H9 (cell line): ENCODE measurements around the gene TBC1D1. TPM values are rescaled to one million over a fixed set of nuclear protein-coding genes. Genes with fewer than 3 reads are reported as not detected.

Experiments used
- DNase-seq: peaks from one replicate; pipeline ENCODE4 v3.0.0-alpha.2; 2017
- H2AFZ ChIP-seq: one replicate; pipeline ENCODE4 v1.6.1; 2013; ENCODE audit warnings: mild to moderate bottlenecking, low read length, control low read depth, moderate library complexity
- H2AK5ac ChIP-seq: 2 replicates; pipeline ENCODE4 v1.6.1; 2013; ENCODE audit warnings: low read length, control low read depth, mixed read lengths; ENCODE audit not compliant: insufficient read length
- H2BK120ac ChIP-seq: one replicate; pipeline ENCODE4 v1.6.1; 2013; ENCODE audit warnings: low read depth, mild to moderate bottlenecking, low read length, control low read depth, inconsistent platforms; ENCODE audit not compliant: poor library complexity, severe bottlenecking
- H2BK12ac ChIP-seq: 2 replicates; pipeline ENCODE4 v1.6.1; 2013; ENCODE audit warnings: low read length, control low read depth, mixed read lengths, low read depth; ENCODE audit not compliant: insufficient read length
- H2BK15ac ChIP-seq: 2 replicates; pipeline ENCODE4 v1.6.1; 2013; ENCODE audit warnings: low read depth, low read length, control low read depth
- H2BK20ac ChIP-seq: one replicate; pipeline ENCODE4 v1.6.1; 2013; ENCODE audit warnings: low read depth, mild to moderate bottlenecking, low read length, control low read depth, inconsistent platforms; ENCODE audit not compliant: poor library complexity, severe bottlenecking
- H2BK5ac ChIP-seq: 2 replicates; pipeline ENCODE4 v1.6.1; 2013; ENCODE audit warnings: low read length, control low read depth, mixed read lengths; ENCODE audit not compliant: insufficient read length
- H3K14ac ChIP-seq: 2 replicates; pipeline ENCODE4 v1.6.1; 2013; ENCODE audit warnings: low read length, control low read depth; ENCODE audit not compliant: insufficient read depth
- H3K18ac ChIP-seq: 2 replicates; pipeline ENCODE4 v1.6.1; 2013; ENCODE audit warnings: low read depth, mild to moderate bottlenecking, mixed read lengths, low read length, control low read depth; ENCODE audit not compliant: insufficient read length
- H3K23ac ChIP-seq: 2 replicates; pipeline ENCODE4 v1.6.1; 2013; ENCODE audit warnings: low read length, control low read depth, mixed read lengths, low read depth; ENCODE audit not compliant: insufficient read length
- H3K23me2 ChIP-seq: 2 replicates; pipeline ENCODE4 v1.6.1; 2013; ENCODE audit warnings: low read depth, mild to moderate bottlenecking, mixed read lengths, low read length, control low read depth; ENCODE audit not compliant: insufficient read length, poor library complexity, severe bottlenecking
- H3K27ac ChIP-seq: 2 replicates; pipeline ENCODE4 v1.5.1; 2013; ENCODE audit warnings: low read length, control low read depth, mixed read lengths, low read depth; ENCODE audit not compliant: insufficient read length
- H3K27me3 ChIP-seq: 2 replicates; pipeline ENCODE4 v1.6.1; 2013; ENCODE audit warnings: low read length, control low read depth, inconsistent platforms; ENCODE audit not compliant: insufficient read depth
- H3K4ac ChIP-seq: 2 replicates; pipeline ENCODE4 v1.6.1; 2013; ENCODE audit warnings: low read depth, mild to moderate bottlenecking, control low read depth, inconsistent platforms, low read length, moderate library complexity
- H3K4me1 ChIP-seq: 2 replicates; pipeline ENCODE4 v1.6.1; 2013; ENCODE audit warnings: low read length, control low read depth, inconsistent platforms; ENCODE audit not compliant: insufficient read depth
- H3K4me2 ChIP-seq: 2 replicates; pipeline ENCODE4 v1.6.1; 2013; ENCODE audit warnings: low read length, control low read depth, mixed read lengths; ENCODE audit not compliant: insufficient read length, insufficient read depth
- H3K56ac ChIP-seq: 2 replicates; pipeline ENCODE4 v1.6.1; 2013; ENCODE audit warnings: low read depth, mild to moderate bottlenecking, mixed read lengths, low read length, control low read depth; ENCODE audit not compliant: insufficient read length
- H3K79me1 ChIP-seq: 2 replicates; pipeline ENCODE4 v1.6.1; 2013; ENCODE audit warnings: low read depth, mild to moderate bottlenecking, moderate library complexity, low read length, control low read depth, inconsistent platforms; ENCODE audit not compliant: insufficient read depth, poor library complexity, severe bottlenecking
- H3K79me2 ChIP-seq: 2 replicates; pipeline ENCODE4 v1.6.1; 2013; ENCODE audit warnings: low read length, control low read depth, inconsistent platforms; ENCODE audit not compliant: insufficient read depth
- H3K9ac ChIP-seq: 2 replicates; pipeline ENCODE4 v1.6.1; 2013; ENCODE audit warnings: low read length, control low read depth, mixed read lengths; ENCODE audit not compliant: insufficient read length; ENCODE audit errors: extremely low read depth
- H3K9me3 ChIP-seq: one replicate; pipeline ENCODE4 v1.6.1; 2013; ENCODE audit warnings: low read depth, low read length, inconsistent platforms; ENCODE audit not compliant: control insufficient read depth
- H3T11ph ChIP-seq: one replicate; pipeline ENCODE4 v1.6.1; 2013; ENCODE audit warnings: mild to moderate bottlenecking, low read length, control low read depth, inconsistent platforms
- H4K20me1 ChIP-seq: one replicate; pipeline ENCODE4 v1.6.1; 2013; ENCODE audit not compliant: control insufficient read depth, insufficient read length, insufficient read depth
- H4K5ac ChIP-seq: 2 replicates; pipeline ENCODE4 v1.6.1; 2013; ENCODE audit warnings: low read depth, mild to moderate bottlenecking, mixed read lengths, low read length, control low read depth; ENCODE audit not compliant: insufficient read length
- H4K8ac ChIP-seq: replicated peaks from 2 replicates; pipeline ENCODE4 v1.6.1; 2013; ENCODE audit warnings: low read length, control low read depth, mixed read lengths, low read depth; ENCODE audit not compliant: insufficient read length
- H4K91ac ChIP-seq: 2 replicates; pipeline ENCODE4 v1.6.1; 2013; ENCODE audit warnings: low read depth, mild to moderate bottlenecking, moderate library complexity, mixed read lengths, low read length, control low read depth; ENCODE audit not compliant: insufficient read length
- H3K27ac Mint-ChIP-seq, 3 experiments: 2 replicates in 2 of 3; 3 replicates in 1 of 3; pipeline ENCODE4 v1.8.0; 2020 to 2021; ENCODE audit warnings: mixed read lengths in 3 of 3, mild to moderate bottlenecking in 1 of 3, moderate library complexity in 1 of 3
- H3K27me3 Mint-ChIP-seq: 2 replicates; pipeline ENCODE4 v1.8.0; 2021; ENCODE audit warnings: low read depth, mild to moderate bottlenecking, moderate library complexity, mixed read lengths
- H3K36me3 Mint-ChIP-seq, 3 experiments: 2 replicates in 2 of 3; 3 replicates in 1 of 3; pipeline ENCODE4 v1.8.0; 2020 to 2021; ENCODE audit warnings: low read depth in 3 of 3, mixed read lengths in 3 of 3; ENCODE audit not compliant: insufficient read depth in 1 of 3
- H3K4me1 Mint-ChIP-seq, 2 experiments: 2 replicates each; pipeline ENCODE4 v1.8.0; 2020; ENCODE audit warnings: mixed read lengths in 2 of 2
- H3K4me3 Mint-ChIP-seq, 2 experiments: 2 replicates in 1 of 2; 3 replicates in 1 of 2; pipeline ENCODE4 v1.8.0; 2020 to 2021; ENCODE audit warnings: mild to moderate bottlenecking in 2 of 2, mixed read lengths in 2 of 2, moderate library complexity in 1 of 2
- H3K9me3 Mint-ChIP-seq, 2 experiments: 2 replicates in 1 of 2; 3 replicates in 1 of 2; pipeline ENCODE4 v1.8.0; 2020; ENCODE audit warnings: mild to moderate bottlenecking in 2 of 2, mixed read lengths in 2 of 2, moderate library complexity in 1 of 2
- WGBS: extraction: QIAGEN DNeasy Blood & Tissue Kit; methylation state at CpG from one replicate; pipeline ENCODE4 v1.1.7; 2013; ENCODE audit warnings: missing lambda C conversion rate, low lambda C conversion rate, mixed read lengths; ENCODE audit not compliant: insufficient read length; ENCODE audit errors: extremely low coverage; 5-methylcytosine and 5-hydroxymethylcytosine counted together
- total RNA-seq: library from RNA; stranded (reverse); gene quantifications from 2 replicates; pipeline ENCODE4 v1.2.1, GENCODE V29; 2021
- TF ChIP-seq, protein P1 (sequence below): fragments of 200-600 bp; sonication (generic); conservative IDR thresholded peaks from 3 replicates; pipeline ENCODE4 v1.8.0; 2021; ENCODE audit warnings: antibody characterized with exemption, mild to moderate bottlenecking

TBC1D1 gene
- total RNA-seq, 1 experiment from 2014 or later: 109 TPM

GRCh38 chr4:37953620-37954293 is 62.9 kb downstream of the TBC1D1 start:
- H4K8ac ChIP-seq: no peak overlapping the region
- no peak overlapping the region for H2BK120ac ChIP-seq

More at GRCh38 chr4:37953620-37954293, 62.9 kb downstream of the TBC1D1 start:
- H4K91ac ChIP-seq: no peak overlapping the region
- H3K56ac ChIP-seq: no peak overlapping the region
- no peak overlapping the region for H2BK5ac ChIP-seq
- no peak for DNase-seq
- no peak overlapping the region for H3K14ac ChIP-seq
- H3K27me3 ChIP-seq: no peaks in the 10 kb centered on the region
- no peaks in the 10 kb centered on the region for H3K79me1 ChIP-seq
- TF ChIP-seq, protein P1, sequence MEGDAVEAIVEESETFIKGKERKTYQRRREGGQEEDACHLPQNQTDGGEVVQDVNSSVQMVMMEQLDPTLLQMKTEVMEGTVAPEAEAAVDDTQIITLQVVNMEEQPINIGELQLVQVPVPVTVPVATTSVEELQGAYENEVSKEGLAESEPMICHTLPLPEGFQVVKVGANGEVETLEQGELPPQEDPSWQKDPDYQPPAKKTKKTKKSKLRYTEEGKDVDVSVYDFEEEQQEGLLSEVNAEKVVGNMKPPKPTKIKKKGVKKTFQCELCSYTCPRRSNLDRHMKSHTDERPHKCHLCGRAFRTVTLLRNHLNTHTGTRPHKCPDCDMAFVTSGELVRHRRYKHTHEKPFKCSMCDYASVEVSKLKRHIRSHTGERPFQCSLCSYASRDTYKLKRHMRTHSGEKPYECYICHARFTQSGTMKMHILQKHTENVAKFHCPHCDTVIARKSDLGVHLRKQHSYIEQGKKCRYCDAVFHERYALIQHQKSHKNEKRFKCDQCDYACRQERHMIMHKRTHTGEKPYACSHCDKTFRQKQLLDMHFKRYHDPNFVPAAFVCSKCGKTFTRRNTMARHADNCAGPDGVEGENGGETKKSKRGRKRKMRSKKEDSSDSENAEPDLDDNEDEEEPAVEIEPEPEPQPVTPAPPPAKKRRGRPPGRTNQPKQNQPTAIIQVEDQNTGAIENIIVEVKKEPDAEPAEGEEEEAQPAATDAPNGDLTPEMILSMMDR: no peak
- no peak overlapping the region for H2AFZ ChIP-seq
- no peaks in the 10 kb centered on the region for H3K9me3 ChIP-seq
- H3K4me2 ChIP-seq: no peak overlapping the region
- no peak overlapping the region for H3K23ac ChIP-seq
- no peaks in the 10 kb centered on the region for H4K20me1 ChIP-seq
- H3K4me1 ChIP-seq: no peaks in the 10 kb centered on the region
- H2AK5ac ChIP-seq: no peak overlapping the region
- H3K9ac ChIP-seq: no peak overlapping the region
- no peak overlapping the region for H3T11ph ChIP-seq
- no peak overlapping the region for H3K4me3 Mint-ChIP-seq
- no peak overlapping the region for H2BK15ac ChIP-seq
- no peaks in the 10 kb centered on the region for H3K79me2 ChIP-seq
- no peaks in the 10 kb centered on the region for H3K9me3 Mint-ChIP-seq
- H3K27ac ChIP-seq: no peak overlapping the region
- no peak overlapping the region for H2BK20ac ChIP-seq
- H3K27ac Mint-ChIP-seq: no peak overlapping the region
- peaks cover under 1 to 3% of the 10 kb centered on the region in 2 experiments; a peak in 1 of 4 replicates for H3K4me1 Mint-ChIP-seq
- no peaks in the 10 kb centered on the region; a peak in 1 of 7 replicates for H3K36me3 Mint-ChIP-seq
- H3K23me2 ChIP-seq: no peaks in the 10 kb centered on the region
- WGBS: no CpG with 5 or more reads among the region's 7 CpGs
- H3K27me3 Mint-ChIP-seq: no peaks in the 10 kb centered on the region; the same call in 1 of the 2 replicates
- no peak overlapping the region for H3K4ac ChIP-seq
- no peak overlapping the region for H2BK12ac ChIP-seq
- H3K18ac ChIP-seq: no peak overlapping the region
- H4K5ac ChIP-seq: no peak overlapping the region
